GM12891 (cell line): ENCODE data around the gene AP2A2.

Experiments
- POLR2A ChIP-seq: IDR thresholded peaks from 2 replicates; pipeline ENCODE4 v1.6.1; 2011; ENCODE audit warnings: low read depth, low read length, control low read depth
- POLR2AphosphoS5 ChIP-seq: IDR thresholded peaks from 2 replicates; pipeline ENCODE4 v1.6.1; 2011; ENCODE audit warnings: low read depth, low read length, control low read depth
- POU2F2 ChIP-seq: IDR thresholded peaks from 2 replicates; pipeline ENCODE4 v1.6.1; 2011; ENCODE audit warnings: low read depth, mild to moderate bottlenecking, control low read depth, low read length, moderate library complexity
- TAF1 ChIP-seq: IDR thresholded peaks from 2 replicates; pipeline ENCODE4 v1.6.1; 2011; ENCODE audit warnings: low read depth, low read length, control low read depth

DNA sequence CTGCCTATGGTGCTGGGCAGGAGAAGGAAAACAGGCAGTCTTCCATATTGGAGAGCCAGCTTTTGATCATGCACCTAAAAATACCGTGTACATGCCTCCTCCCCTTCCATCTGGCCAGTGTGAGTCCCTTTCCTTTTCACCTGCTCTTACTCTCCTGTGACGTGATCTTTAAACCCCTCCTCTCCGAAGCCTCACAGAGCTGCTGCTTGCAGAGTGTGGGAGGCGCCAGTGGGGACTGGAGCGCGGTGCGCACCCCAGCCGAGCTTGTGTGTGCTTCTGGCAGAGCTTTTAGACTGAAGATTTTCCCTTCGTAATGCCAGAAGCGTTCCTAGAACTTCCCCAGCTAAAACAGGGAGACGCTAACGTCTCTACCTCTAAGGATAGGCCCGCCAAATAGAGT lies 81.1 kb downstream of the AP2A2 start:
- no peak for TF ChIP-seq POLR2A
- no peak for TF ChIP-seq POLR2AphosphoS5
- TF ChIP-seq TAF1 = no peak
- TF ChIP-seq POU2F2 = no peak
